GM21737 (cell line): ENCODE results near the gene MUC4.
"Not testable (repeated sequence)": the region's sequence is repeated elsewhere in the genome, so short reads cannot be mapped to it uniquely, and the experiment has no call there.

ENCODE experiments used
- ATAC-seq: cut with Tn5 transposase; IDR thresholded peaks from one replicate; pipeline ENCODE4 v1.9.1; 2021; ENCODE audit warnings: mild to moderate bottlenecking, moderate library complexity; ENCODE audit not compliant: unreplicated experiment

MUC4 gene

GRCh38 chr3:195748661-195749060 lies 63.1 kb downstream of the MUC4 start:
- no peak for ATAC-seq

- no peak for ATAC-seq
Measured at GRCh38 chr3:195746751-195747150, 65.0 kb downstream of the MUC4 start.

- no peak for ATAC-seq
Measured at GRCh38 chr3:195746346-195746745, 65.4 kb downstream of the MUC4 start.

- no peak for ATAC-seq
Measured at GRCh38 chr3:195744437-195744836, 67.3 kb downstream of the MUC4 start.

GRCh38 chr3:195739561-195740111 lies 72.1 kb downstream of the MUC4 start:
- ATAC-seq, result no peak

GRCh38 chr3:195738274-195739044 lies 73.3 kb downstream of the MUC4 start:
- no peak for ATAC-seq

GRCh38 chr3:195737782-195738181 lies 73.9 kb downstream of the MUC4 start:
- not testable (repeated sequence) for ATAC-seq

GRCh38 chr3:195736866-195737490 lies 74.8 kb downstream of the MUC4 start:
- no peak for ATAC-seq

- ATAC-seq, result no peak
Measured at GRCh38 chr3:195735036-195735695, 76.6 kb downstream of the MUC4 start.

- no peak for ATAC-seq
Measured at GRCh38 chr3:195732940-195733339, 78.8 kb downstream of the MUC4 start.

GRCh38 chr3:195731356-195731905 lies 80.3 kb downstream of the MUC4 start:
- no peak for ATAC-seq

- no peak for ATAC-seq
Measured at GRCh38 chr3:195729476-195730251, 82.1 kb downstream of the MUC4 start.

- ATAC-seq, result not testable (repeated sequence)
Measured at GRCh38 chr3:195728789-195729188, 82.9 kb downstream of the MUC4 start.

GRCh38 chr3:195727606-195728195 lies 84.0 kb downstream of the MUC4 start:
- no peak for ATAC-seq

GRCh38 chr3:195725916-195726740 lies 85.6 kb downstream of the MUC4 start:
- not testable (repeated sequence) for ATAC-seq

- not testable (repeated sequence) for ATAC-seq
Measured at GRCh38 chr3:195724363-195724762, 87.4 kb downstream of the MUC4 start.

GRCh38 chr3:195722996-195723345 lies 88.8 kb downstream of the MUC4 start:
- ATAC-seq, result not testable (repeated sequence)

- not testable (repeated sequence) for ATAC-seq
Measured at GRCh38 chr3:195722139-195722995, 89.4 kb downstream of the MUC4 start.
